C4-2B (cell line): ENCODE data around the gene LRRC8E.

Experiments
- H3K27ac ChIP-seq: fragments of 450-650 bp; 2 replicates; pipeline ENCODE4 v1.5.1; 2017
- ZFX ChIP-seq: fragments of 450-650 bp; IDR thresholded peaks from 2 replicates; pipeline ENCODE4 v1.6.1; 2017
- TF ChIP-seq, protein P1 (sequence below): fragments of 450-650 bp; conservative IDR thresholded peaks from 2 replicates; pipeline ENCODE4 v1.5.1; 2017; ENCODE audit warnings: mild to moderate bottlenecking

The LRRC8E gene

DNA sequence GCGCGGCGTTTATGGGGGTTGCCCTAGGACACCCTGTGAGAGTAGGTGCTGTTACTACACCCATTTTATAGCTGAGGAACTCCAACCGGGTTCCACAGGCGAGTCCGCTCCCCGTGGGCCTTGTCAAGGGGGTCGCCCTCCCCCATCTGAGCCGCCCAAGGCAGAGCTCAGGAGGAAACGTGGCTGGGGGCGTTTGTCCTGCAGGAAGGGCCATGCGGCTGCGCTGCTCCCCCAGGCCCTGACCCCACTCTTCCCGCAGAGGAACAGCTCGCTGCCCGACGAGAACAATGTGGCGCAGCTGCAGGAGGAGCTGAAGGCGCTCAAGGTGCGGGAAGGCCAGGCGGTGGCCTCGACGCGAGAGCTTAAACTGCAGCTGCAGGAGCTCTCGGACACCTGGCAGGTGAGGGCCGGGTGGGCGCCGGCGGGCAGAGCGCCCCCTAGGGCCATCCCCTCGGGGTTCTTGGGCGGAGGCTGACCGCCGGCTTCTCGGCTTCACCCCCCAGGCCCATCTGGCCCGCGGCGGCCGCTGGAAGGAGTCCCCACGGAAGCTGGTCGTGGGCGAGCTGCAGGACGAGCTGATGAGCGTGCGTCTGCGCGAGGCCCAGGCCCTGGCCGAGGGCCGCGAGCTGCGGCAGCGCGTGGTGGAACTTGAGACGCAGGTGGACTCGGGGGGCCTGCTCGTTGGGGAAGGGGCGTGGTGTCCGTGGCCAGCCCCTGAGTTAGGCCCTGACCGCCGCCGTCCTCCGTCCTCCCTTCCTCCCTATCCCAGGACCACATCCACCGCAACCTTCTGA is 26.5 kb upstream of the LRRC8E start:
- TF ChIP-seq, protein P1, sequence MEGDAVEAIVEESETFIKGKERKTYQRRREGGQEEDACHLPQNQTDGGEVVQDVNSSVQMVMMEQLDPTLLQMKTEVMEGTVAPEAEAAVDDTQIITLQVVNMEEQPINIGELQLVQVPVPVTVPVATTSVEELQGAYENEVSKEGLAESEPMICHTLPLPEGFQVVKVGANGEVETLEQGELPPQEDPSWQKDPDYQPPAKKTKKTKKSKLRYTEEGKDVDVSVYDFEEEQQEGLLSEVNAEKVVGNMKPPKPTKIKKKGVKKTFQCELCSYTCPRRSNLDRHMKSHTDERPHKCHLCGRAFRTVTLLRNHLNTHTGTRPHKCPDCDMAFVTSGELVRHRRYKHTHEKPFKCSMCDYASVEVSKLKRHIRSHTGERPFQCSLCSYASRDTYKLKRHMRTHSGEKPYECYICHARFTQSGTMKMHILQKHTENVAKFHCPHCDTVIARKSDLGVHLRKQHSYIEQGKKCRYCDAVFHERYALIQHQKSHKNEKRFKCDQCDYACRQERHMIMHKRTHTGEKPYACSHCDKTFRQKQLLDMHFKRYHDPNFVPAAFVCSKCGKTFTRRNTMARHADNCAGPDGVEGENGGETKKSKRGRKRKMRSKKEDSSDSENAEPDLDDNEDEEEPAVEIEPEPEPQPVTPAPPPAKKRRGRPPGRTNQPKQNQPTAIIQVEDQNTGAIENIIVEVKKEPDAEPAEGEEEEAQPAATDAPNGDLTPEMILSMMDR: no peak
- TF ChIP-seq ZFX: no peak
- H3K27ac ChIP-seq: no peak overlapping the region

DNA sequence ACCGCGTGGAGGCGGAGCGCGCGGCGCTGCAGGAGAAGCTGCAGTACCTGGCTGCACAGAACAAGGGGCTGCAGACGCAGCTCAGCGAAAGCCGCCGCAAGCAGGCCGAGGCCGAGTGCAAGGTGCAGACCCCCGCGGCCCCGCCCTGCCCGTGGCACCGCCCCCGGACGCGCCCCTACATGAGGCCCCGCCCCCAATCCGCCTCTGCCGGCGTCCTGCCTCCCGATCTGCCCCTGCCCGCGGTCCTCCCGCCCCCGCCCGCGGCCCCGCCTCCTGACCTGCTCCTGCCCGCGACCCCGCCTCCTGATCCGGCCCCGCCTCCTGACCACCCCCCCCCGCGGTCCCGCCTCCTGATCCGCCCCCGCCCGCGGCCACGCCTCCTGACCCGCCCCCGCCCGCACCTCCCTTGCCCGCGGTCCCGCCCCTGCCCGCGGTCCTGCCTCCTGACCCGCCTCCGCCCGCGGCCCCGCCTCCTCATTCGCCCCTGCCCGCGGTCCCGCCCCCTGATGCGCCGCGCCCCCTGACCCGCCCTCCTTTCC is 25.8 kb upstream of the LRRC8E start:
- H3K27ac ChIP-seq: no peak overlapping the region
- TF ChIP-seq, protein P1: no peak
- TF ChIP-seq ZFX: no peak

DNA sequence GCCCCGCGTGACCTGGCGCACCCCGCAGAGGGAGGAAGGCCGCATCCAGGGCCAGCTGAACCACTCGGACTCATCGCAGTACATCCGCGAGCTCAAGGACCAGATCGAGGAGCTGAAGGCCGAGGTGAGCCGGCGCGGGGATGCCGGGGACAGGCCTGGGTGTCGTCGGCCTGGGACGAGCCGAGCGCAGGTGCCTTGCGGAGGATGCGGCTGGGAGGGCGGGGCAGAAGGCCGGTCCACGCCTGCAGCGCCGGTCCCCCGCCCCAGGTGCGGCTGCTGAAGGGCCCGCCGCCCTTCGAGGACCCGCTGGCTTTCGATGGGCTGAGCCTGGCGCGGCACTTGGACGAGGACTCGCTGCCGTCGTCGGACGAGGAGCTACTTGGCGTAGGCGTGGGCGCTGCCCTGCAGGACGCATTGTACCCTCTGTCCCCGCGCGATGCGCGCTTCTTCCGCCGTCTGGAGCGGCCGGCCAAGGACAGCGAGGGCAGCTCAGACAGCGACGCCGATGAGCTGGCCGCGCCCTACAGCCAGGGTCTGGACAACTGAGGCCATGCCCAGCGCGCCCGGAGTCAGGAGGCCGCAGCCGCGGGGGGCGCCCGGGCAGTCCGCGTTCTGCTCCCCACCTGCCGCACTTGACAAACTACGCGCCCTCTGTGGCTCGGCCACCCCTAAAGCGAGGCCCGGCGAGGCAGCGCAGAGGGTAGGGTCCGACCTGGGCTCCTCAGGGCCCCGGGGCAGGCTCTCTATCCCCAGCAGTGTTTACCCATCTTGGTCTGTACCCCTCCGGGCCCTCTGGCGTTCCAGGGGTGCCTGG is 24.9 kb upstream of the LRRC8E start:
- TF ChIP-seq ZFX: no peak
- TF ChIP-seq, protein P1: no peak
- no peak overlapping the region for H3K27ac ChIP-seq

- TF ChIP-seq, protein P1: no peak
- TF ChIP-seq ZFX: no peak
- H3K27ac ChIP-seq: no peak overlapping the region
Measured at GRCh38 chr19:7863971-7864689, 24.2 kb upstream of the LRRC8E start.

DNA sequence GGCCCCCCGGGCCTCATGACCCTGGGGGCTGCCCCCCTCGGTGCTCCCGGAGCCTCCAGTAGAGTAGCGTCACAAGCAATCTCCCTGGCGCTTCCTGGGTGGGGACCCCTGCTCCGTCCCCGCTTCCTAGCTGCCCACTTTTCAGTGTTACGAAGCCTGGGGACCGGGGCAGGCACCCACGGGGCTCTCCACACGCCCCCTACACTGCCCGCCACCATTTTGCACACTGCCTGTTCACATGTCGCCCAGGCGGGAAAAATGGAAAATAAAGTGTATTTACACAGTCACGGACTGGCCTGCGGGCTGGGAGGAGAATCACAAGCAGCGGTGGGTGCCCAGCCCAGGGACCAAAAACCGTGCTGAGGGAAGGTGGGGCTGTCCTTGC is 23.6 kb upstream of the LRRC8E start:
- TF ChIP-seq, protein P1: no peak
- TF ChIP-seq ZFX: no peak
- H3K27ac ChIP-seq: no peak overlapping the region

DNA sequence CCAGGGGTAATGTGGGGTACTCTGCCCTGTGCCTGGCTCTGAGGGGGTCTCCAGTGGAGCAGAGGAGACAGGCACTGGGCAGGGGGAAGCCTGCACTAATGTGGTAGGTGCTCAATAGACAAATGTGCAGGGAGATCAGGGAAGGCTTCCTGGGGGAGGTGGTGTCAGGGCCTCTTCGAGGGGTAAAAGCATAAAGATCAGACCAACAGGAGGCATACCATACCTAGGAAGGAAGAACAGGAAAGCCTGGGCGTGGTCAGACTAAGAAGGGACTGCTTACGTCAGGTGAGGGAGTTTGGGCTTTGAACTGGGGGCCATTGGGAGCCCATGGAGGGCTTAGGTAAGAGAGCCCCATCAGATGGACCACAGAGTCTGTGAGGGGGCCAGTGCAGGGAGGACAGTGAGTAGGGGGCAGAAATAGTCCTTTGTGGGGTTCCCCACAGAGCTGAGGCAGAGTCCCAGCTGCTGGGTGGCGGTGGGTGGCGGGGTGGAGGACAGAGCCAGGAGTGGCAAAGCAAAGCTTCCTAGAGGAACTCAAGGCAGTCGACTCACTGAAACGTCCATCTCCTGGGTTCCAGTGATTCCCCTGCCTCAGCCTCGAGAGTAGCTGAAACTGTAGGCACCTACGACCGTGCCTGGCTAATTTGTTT is 22.9 kb upstream of the LRRC8E start:
- TF ChIP-seq, protein P1: no peak
- no peak for TF ChIP-seq ZFX
- H3K27ac ChIP-seq: no peak overlapping the region
